HCT116 (cell line): ENCODE data around the gene LRIG1.

Experiments used
- JUND ChIP-seq: IDR thresholded peaks from 2 replicates; pipeline ENCODE4 v1.6.1; 2012
- POLR2A ChIP-seq: IDR thresholded peaks from 2 replicates; pipeline ENCODE4 v1.7.0; 2011; ENCODE audit warnings: borderline replicate concordance; ENCODE audit not compliant: insufficient read depth, insufficient read length; ENCODE audit errors: extremely low read depth
- SP1 ChIP-seq: IDR thresholded peaks from 2 replicates; pipeline ENCODE4 v1.6.1; 2012; ENCODE audit warnings: low read depth
- SRF ChIP-seq: IDR thresholded peaks from 2 replicates; pipeline ENCODE4 v1.6.1; 2012; ENCODE audit warnings: low read depth
- TF ChIP-seq, protein P1 (sequence below), 3 experiments: fragments of 200-600 bp in 1 of 3; sonication (generic) in 1 of 3; IDR thresholded peaks in 2 of 3; conservative IDR thresholded peaks in 1 of 3; 2 replicates each; pipeline ENCODE4 v1.5.1; 2012 to 2017; ENCODE audit warnings: low read depth in 2 of 3, low read length in 2 of 3, antibody characterized with exemption in 1 of 3, borderline replicate concordance in 1 of 3, control low read depth in 1 of 3, mild to moderate bottlenecking in 1 of 3, mixed read lengths in 1 of 3, mixed run types in 1 of 3, moderate library complexity in 1 of 3; ENCODE audit not compliant: insufficient read depth in 1 of 3
- TF ChIP-seq, protein P2 (sequence below): IDR thresholded peaks from 2 replicates; pipeline ENCODE4 v1.6.1; 2011; ENCODE audit warnings: mild to moderate bottlenecking, low read length, moderate library complexity; ENCODE audit not compliant: insufficient replicate concordance; ENCODE audit errors: extremely low read depth
- TF ChIP-seq, protein P3 (sequence below): IDR thresholded peaks from 2 replicates; pipeline ENCODE4 v1.6.1; 2012; ENCODE audit warnings: low read depth

DNA sequence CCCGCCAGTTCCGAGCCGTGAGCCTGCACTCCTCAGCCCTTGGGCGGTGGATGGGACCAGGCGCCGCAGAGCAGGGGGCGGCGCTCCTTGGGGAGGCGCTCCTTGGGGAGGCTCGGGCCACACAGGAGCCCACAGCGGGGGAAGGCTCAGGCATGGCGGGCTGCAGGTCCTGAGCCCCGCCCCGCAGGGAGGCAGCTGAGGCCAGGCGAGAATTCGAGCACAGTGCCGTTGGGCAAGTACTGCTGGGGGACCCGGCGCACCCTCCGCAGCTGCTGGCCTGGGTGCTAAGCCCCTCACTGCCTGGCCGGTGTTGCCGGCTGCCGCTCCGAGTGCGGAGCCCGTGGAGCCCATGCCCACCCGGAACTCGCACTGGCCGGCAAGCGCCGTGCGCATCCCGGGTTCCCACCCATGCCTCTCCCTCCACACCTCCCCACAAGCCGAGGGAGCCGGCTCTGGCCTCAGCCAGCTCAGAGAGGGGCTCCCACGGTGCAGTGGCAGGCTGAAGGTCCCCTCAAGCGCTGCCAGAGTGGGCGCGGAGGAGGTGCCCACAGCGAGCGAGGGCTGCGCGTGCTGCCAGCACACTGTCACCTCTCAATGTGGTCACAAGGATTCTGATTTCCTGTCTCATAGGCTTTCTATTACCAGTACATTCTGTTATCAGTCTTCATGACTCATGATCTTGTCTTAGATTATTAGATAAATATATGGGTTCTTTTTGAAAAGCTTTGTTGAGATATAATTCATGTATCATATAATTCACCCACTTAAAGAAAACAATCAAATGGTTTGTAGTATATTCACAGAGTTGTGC is 44.0 kb upstream of the LRIG1 start:
- TF ChIP-seq POLR2A, result no peak
- TF ChIP-seq, protein P1, sequence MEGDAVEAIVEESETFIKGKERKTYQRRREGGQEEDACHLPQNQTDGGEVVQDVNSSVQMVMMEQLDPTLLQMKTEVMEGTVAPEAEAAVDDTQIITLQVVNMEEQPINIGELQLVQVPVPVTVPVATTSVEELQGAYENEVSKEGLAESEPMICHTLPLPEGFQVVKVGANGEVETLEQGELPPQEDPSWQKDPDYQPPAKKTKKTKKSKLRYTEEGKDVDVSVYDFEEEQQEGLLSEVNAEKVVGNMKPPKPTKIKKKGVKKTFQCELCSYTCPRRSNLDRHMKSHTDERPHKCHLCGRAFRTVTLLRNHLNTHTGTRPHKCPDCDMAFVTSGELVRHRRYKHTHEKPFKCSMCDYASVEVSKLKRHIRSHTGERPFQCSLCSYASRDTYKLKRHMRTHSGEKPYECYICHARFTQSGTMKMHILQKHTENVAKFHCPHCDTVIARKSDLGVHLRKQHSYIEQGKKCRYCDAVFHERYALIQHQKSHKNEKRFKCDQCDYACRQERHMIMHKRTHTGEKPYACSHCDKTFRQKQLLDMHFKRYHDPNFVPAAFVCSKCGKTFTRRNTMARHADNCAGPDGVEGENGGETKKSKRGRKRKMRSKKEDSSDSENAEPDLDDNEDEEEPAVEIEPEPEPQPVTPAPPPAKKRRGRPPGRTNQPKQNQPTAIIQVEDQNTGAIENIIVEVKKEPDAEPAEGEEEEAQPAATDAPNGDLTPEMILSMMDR (IDR thresholded peaks at IDR 0.05 in 2 of 3, conservative IDR thresholded peaks at IDR 0.05 in 1 of 3; ENCODE audit: borderline replicate concordance in 1 of 3, insufficient read depth in 1 of 3, low read depth in 2 of 3, low read length in 2 of 3), result no peak
- no peak for TF ChIP-seq SRF
- TF ChIP-seq SP1, result no peak
- TF ChIP-seq, protein P2, sequence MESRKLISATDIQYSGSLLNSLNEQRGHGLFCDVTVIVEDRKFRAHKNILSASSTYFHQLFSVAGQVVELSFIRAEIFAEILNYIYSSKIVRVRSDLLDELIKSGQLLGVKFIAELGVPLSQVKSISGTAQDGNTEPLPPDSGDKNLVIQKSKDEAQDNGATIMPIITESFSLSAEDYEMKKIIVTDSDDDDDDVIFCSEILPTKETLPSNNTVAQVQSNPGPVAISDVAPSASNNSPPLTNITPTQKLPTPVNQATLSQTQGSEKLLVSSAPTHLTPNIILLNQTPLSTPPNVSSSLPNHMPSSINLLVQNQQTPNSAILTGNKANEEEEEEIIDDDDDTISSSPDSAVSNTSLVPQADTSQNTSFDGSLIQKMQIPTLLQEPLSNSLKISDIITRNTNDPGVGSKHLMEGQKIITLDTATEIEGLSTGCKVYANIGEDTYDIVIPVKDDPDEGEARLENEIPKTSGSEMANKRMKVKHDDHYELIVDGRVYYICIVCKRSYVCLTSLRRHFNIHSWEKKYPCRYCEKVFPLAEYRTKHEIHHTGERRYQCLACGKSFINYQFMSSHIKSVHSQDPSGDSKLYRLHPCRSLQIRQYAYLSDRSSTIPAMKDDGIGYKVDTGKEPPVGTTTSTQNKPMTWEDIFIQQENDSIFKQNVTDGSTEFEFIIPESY, result no peak
- TF ChIP-seq, protein P3, sequence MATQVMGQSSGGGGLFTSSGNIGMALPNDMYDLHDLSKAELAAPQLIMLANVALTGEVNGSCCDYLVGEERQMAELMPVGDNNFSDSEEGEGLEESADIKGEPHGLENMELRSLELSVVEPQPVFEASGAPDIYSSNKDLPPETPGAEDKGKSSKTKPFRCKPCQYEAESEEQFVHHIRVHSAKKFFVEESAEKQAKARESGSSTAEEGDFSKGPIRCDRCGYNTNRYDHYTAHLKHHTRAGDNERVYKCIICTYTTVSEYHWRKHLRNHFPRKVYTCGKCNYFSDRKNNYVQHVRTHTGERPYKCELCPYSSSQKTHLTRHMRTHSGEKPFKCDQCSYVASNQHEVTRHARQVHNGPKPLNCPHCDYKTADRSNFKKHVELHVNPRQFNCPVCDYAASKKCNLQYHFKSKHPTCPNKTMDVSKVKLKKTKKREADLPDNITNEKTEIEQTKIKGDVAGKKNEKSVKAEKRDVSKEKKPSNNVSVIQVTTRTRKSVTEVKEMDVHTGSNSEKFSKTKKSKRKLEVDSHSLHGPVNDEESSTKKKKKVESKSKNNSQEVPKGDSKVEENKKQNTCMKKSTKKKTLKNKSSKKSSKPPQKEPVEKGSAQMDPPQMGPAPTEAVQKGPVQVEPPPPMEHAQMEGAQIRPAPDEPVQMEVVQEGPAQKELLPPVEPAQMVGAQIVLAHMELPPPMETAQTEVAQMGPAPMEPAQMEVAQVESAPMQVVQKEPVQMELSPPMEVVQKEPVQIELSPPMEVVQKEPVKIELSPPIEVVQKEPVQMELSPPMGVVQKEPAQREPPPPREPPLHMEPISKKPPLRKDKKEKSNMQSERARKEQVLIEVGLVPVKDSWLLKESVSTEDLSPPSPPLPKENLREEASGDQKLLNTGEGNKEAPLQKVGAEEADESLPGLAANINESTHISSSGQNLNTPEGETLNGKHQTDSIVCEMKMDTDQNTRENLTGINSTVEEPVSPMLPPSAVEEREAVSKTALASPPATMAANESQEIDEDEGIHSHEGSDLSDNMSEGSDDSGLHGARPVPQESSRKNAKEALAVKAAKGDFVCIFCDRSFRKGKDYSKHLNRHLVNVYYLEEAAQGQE, result no peak
- no peak for TF ChIP-seq JUND
